Forelimb muscle (tissue), 1 donor: ENCODE measurements around the gene ZNF43. TPM values are rescaled to one million over a fixed set of nuclear protein-coding genes. Genes with fewer than 3 reads are reported as not detected.
"Not testable (repeated sequence)": the region's sequence is repeated elsewhere in the genome, so short reads cannot be mapped to it uniquely, and the experiment has no call there.

Source experiments
- DNase-seq: peaks from one replicate; pipeline ENCODE4 v3.0.0-alpha.2; 2013; ENCODE audit warnings: low read depth
- polyA plus RNA-seq: library from polyadenylated mRNA; unstranded; fragments of 120-200 nt; gene quantifications from one replicate; pipeline ENCODE4 v1.2.1, GENCODE V29; 2013; ENCODE audit not compliant: insufficient read length

ZNF43 gene
- polyA plus RNA-seq = 12.2 TPM

GRCh38 chr19:21835810-21836444 lies at the start of gene ZNF43:
TSS of gene ZNF43 (minus strand) at chr19:21836182. CDS start at chr19:21836038, 144 bp downstream.
- DNase-seq = peak; percentile 95

- DNase-seq = not testable (repeated sequence)
Measured at GRCh38 chr19:21885516-21885915, 49.5 kb upstream of the ZNF43 start.

GRCh38 chr19:21884786-21885185 lies 48.8 kb upstream of the ZNF43 start:
- DNase-seq = not testable (repeated sequence)

GRCh38 chr19:21883516-21883915 lies 47.5 kb upstream of the ZNF43 start:
- no peak for DNase-seq

GRCh38 chr19:21880761-21881160 lies 44.8 kb upstream of the ZNF43 start:
- DNase-seq = not testable (repeated sequence)

GRCh38 chr19:21878646-21879045 lies 42.7 kb upstream of the ZNF43 start:
- no peak for DNase-seq

GRCh38 chr19:21877976-21878375 lies 42.0 kb upstream of the ZNF43 start:
- DNase-seq = no peak

GRCh38 chr19:21876608-21877007 lies 40.6 kb upstream of the ZNF43 start:
- DNase-seq = not testable (repeated sequence)

- no peak for DNase-seq
Measured at GRCh38 chr19:21856773-21857514, 21.0 kb upstream of the ZNF43 start.

- DNase-seq = peak; percentile 91
Measured at GRCh38 chr19:21851596-21852345, 15.8 kb upstream of the ZNF43 start.

- DNase-seq = no peak
Measured at GRCh38 chr19:21850656-21851255, 14.8 kb upstream of the ZNF43 start.

- DNase-seq = no peak
Measured at GRCh38 chr19:21848706-21849105, 12.7 kb upstream of the ZNF43 start.

- DNase-seq = no peak
Measured at GRCh38 chr19:21843081-21843480, 7.1 kb upstream of the ZNF43 start.

- DNase-seq = no peak
Measured at GRCh38 chr19:21841488-21842097, 5.6 kb upstream of the ZNF43 start.

GRCh38 chr19:21841081-21841480 lies 5.1 kb upstream of the ZNF43 start:
- DNase-seq = no peak

- no peak for DNase-seq
Measured at GRCh38 chr19:21839976-21840375, 4.0 kb upstream of the ZNF43 start.

- DNase-seq = no peak
Measured at GRCh38 chr19:21838646-21839045, 2.7 kb upstream of the ZNF43 start.

GRCh38 chr19:21835429-21835809 lies 563 bp downstream of the ZNF43 start:
- no peak for DNase-seq

- DNase-seq = no peak
Measured at GRCh38 chr19:21833733-21834132, 2.2 kb downstream of the ZNF43 start.

- no peak for DNase-seq
Measured at GRCh38 chr19:21824679-21825078, 11.3 kb downstream of the ZNF43 start.

- no peak for DNase-seq
Measured at GRCh38 chr19:21823224-21823623, 12.8 kb downstream of the ZNF43 start.

- no peak for DNase-seq
Measured at GRCh38 chr19:21812448-21812847, 23.5 kb downstream of the ZNF43 start.
